ENCODE results near the gene AMBRA1.
A peak's percentile ranks its signal among the peaks of the same experiment; 100 is the strongest.

The AMBRA1 gene

GRCh38 chr11:46363455-46364005 is 230.3 kb downstream of the AMBRA1 start:
- peak; percentile 50 to 81 for DNase-seq

- DNase-seq = no peak
These were observed 230.8 kb downstream of the AMBRA1 start for GRCh38 chr11:46363031-46363407.

- no peak for DNase-seq
These were observed 231.4 kb downstream of the AMBRA1 start for GRCh38 chr11:46362156-46363030.

- no peak for DNase-seq
These were observed 232.3 kb downstream of the AMBRA1 start for GRCh38 chr11:46361283-46362155.

GRCh38 chr11:46360878-46361277 is 232.9 kb downstream of the AMBRA1 start:
- no peak for DNase-seq

- no peak for DNase-seq
These were observed 233.9 kb downstream of the AMBRA1 start for GRCh38 chr11:46359953-46360352.

- no peak for DNase-seq
These were observed 236.3 kb downstream of the AMBRA1 start for GRCh38 chr11:46357483-46357936.

- no peak for DNase-seq
These were observed 236.8 kb downstream of the AMBRA1 start for GRCh38 chr11:46356924-46357482.

- DNase-seq = no peak
These were observed 240.1 kb downstream of the AMBRA1 start for GRCh38 chr11:46353698-46354097.

GRCh38 chr11:46352063-46352841 is 241.6 kb downstream of the AMBRA1 start:
- peak in 1 of 2 experiments; percentile 26 for DNase-seq

- DNase-seq = no peak
These were observed 242.2 kb downstream of the AMBRA1 start for GRCh38 chr11:46351606-46352005.

GRCh38 chr11:46351148-46351547 is 242.7 kb downstream of the AMBRA1 start:
- DNase-seq = no peak

- no peak for DNase-seq
These were observed 243.1 kb downstream of the AMBRA1 start for GRCh38 chr11:46350695-46351094.

- no peak for DNase-seq
These were observed 245.0 kb downstream of the AMBRA1 start for GRCh38 chr11:46348566-46349401.

GRCh38 chr11:46347637-46348311 is 246.0 kb downstream of the AMBRA1 start:
- no peak for DNase-seq

GRCh38 chr11:46346886-46347636 is 246.8 kb downstream of the AMBRA1 start, which contains the start of gene DGKZ:
DGKZ (plus strand) TSS chr11:46347463; CDS start chr11:46347660, 197 bp downstream.
- peak; percentile 49 to 73 for DNase-seq

All from NCI-H524 (cell line).